HG02588 (cell line): ENCODE results near the gene UBTD1.
"Not testable (repeated sequence)": the region's sequence is repeated elsewhere in the genome, so short reads cannot be mapped to it uniquely, and the experiment has no call there.

Experiments used
- ATAC-seq: cut with Tn5 transposase; IDR thresholded peaks from one replicate; pipeline ENCODE4 v1.9.1; 2021; ENCODE audit warnings: mild to moderate bottlenecking, moderate library complexity; ENCODE audit not compliant: unreplicated experiment

Gene UBTD1

GRCh38 chr10:97498841-97499560 is at the start of gene UBTD1:
TSS of gene UBTD1 (plus strand) at chr10:97498924. CDS start at chr10:97499204, 280 bp downstream.
- ATAC-seq: peak; percentile 0

GRCh38 chr10:97450828-97451227 is 47.9 kb upstream of the UBTD1 start:
- no peak for ATAC-seq

DNA sequence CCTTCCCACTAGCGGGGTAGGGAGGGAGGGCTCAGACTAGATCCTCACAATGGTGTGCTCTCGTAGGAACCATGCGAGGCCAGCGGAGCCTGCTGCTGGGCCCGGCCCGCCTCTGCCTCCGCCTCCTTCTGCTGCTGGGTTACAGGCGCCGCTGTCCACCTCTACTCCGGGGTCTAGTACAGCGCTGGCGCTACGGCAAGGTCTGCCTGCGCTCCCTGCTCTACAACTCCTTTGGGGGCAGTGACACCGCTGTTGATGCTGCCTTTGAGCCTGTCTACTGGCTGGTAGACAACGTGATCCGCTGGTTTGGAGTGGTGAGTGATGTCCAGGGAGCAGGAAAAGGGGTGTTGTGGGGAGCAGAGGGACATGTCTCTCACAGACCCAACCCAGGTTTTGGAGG is 47.1 kb upstream of the UBTD1 start:
- ATAC-seq: no peak

DNA sequence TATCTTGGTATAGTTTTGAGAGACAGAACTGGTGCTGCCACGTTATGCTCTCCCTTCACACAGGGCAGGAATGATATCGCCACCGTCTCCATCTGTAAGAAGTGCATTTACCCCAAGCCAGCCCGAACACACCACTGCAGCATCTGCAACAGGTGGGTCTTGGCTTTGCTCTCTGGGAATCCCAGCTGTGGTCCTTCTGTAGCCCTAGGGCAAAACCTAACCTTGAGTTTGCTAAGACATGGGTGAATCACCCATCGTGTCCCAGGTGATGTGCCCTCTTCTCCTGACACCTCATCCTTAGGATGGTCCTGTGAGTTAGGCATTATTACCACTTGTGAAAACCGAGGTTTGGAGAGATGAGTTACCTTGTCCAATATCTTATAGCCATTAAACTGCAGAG is 46.4 kb upstream of the UBTD1 start:
- ATAC-seq: no peak

DNA sequence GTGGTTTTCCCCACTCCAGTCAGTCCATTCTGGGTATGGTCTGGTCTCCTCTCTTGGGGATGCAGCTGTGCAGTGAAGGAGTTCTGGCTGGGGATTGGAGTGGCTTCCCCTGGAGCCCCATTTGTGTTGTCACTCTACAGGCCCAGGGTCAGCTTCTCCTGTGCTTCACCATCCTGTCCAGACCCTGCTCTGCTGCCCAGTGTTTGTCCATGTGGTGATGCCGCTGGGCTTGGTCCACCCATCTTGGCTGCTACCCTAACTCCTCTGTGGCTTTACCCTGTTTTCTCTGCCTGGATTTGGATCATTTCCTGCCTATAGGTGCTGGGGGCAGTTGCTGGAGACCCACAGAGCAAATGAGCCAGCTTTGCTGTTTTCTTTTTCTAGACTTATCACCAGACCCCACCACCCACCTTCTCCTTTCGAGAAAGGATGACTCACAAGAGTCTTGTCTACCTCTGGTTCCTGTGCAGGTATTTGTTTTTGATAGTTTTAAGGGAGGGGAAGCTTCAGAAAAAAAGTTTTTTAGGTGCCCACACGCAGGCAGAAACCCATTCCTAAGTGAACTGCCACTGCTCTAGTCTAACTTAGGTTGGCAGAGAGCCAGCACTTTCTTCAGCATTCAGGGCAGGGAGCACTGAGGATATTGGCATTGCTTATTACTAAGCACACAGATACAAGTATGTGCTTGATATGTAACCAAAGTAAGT is 44.2 kb upstream of the UBTD1 start:
- no peak for ATAC-seq

- no peak for ATAC-seq
Observed at GRCh38 chr10:97456034-97456685, 42.6 kb upstream of the UBTD1 start.

DNA sequence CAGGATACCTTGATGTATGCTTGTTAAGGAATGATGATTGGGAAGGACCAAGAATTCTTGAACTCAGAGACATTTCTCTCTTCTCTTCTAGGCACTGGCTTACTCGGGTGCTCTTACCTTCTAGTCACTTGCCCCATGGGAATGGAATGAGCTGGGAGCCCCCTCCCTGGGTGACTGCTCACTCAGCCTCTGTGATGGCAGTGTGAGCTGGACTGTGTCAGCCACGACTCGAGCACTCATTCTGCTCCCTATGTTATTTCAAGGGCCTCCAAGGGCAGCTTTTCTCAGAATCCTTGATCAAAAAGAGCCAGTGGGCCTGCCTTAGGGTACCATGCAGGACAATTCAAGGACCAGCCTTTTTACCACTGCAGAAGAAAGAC is 42.0 kb upstream of the UBTD1 start:
- ATAC-seq: no peak

DNA sequence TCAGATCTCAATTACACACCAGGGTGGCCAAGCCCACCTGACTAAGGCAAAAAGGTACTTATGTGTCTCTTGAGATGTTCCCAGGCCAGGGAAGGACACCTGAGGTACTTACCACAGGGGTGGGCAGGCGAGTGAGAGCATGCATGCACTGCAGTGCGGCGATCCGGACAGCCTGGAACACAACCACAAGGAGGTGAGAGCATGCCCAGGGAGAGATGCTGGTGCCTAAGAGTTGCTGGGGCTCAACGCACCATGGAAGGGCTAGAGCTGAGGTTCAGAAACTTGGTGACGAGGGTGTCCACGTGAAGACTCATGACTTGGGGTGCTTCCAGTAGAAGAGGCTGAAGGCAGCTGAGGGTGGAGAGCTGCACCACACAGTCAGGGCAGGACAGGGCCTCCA is 39.6 kb upstream of the UBTD1 start:
- ATAC-seq: no peak

DNA sequence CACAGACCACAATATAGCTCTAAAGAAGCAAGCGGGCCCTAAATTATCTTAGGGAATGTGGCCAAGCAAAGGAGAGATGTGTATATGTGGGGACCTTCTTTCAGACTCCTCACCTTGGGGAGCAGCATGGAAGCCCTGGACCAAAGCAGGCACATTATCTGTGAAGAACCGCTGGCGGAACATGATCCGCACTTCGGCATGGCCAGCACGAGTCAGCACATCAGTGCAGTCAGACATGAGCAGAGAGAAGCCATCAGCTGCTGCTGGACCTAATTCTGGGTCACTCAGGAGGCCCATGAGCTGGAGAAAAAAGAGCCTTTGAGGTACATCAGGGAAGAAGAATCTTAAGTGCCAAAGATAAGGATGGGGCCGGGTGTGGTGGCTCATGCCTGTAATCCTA is 38.8 kb upstream of the UBTD1 start:
- no peak for ATAC-seq

- ATAC-seq: no peak
Observed at GRCh38 chr10:97462309-97462708, 36.4 kb upstream of the UBTD1 start.

GRCh38 chr10:97463363-97464132 is 35.2 kb upstream of the UBTD1 start:
- ATAC-seq: no peak

DNA sequence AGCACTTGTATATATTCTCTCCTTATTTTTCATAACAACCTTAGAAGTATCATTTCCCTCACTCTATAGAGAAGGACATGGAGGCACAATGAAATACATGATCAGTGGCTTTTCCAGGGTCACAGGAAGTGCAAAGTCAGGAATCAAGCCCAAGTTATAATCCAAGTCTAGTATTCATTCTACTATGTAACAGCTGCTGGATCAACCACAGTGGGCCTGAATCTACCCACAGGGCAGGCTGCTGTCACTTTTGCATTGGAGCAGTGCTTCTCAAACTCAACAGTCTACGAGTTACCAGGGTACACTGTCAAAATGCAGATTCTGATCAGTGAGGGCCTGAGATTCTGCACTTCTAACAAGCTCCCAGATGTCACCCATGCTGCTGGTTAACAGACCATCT is 34.5 kb upstream of the UBTD1 start:
- no peak for ATAC-seq

DNA sequence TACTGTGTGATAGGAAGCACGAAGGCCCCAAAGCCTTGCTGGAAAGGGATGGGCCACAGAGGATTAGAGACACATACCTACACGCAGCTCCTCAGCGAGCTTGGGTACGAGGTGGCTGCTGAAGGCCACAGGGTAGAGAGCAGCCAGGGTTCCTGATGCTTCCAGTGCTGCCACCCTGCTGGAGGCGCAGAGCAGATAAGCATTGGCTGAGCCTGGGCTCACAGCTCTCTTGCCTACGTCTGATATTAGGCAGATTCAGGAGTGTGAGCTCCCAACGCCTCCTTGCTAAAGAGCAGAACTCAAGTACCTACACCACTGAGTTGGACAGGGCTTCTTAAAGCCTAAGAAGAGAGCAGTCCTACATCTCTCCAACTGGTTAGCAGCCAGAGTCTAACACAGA is 32.7 kb upstream of the UBTD1 start:
- ATAC-seq: no peak

- no peak for ATAC-seq
Observed at GRCh38 chr10:97466755-97467154, 32.0 kb upstream of the UBTD1 start.

DNA sequence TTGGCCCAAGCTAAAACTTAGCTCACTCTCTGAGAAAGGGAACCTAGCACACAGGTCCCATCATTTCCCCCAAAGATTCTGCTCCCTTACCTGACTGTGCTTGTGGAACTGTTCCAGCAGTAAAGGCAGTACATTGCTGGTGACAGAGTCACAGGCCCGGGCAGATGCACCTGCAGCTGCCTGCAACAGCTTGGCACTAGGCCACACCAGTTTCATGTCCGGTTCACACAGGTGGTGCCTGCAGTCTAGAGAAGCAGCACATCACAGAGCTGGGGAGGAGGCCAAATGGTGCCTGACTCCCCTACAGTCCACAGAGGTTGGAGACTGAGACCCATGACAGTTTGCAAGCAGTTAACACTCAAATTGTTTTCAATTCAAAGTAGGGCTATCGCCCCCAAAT is 30.6 kb upstream of the UBTD1 start:
- peak; percentile 82 for ATAC-seq

- not testable (repeated sequence) for ATAC-seq
Observed at GRCh38 chr10:97468781-97469180, 29.9 kb upstream of the UBTD1 start.

GRCh38 chr10:97474918-97475317 is 23.8 kb upstream of the UBTD1 start:
- no peak for ATAC-seq

GRCh38 chr10:97475936-97476594 is 22.7 kb upstream of the UBTD1 start:
- no peak for ATAC-seq

- ATAC-seq: not testable (repeated sequence)
Observed at GRCh38 chr10:97479410-97479809, 19.3 kb upstream of the UBTD1 start.

- ATAC-seq: no peak
Observed at GRCh38 chr10:97479939-97480338, 18.8 kb upstream of the UBTD1 start.

DNA sequence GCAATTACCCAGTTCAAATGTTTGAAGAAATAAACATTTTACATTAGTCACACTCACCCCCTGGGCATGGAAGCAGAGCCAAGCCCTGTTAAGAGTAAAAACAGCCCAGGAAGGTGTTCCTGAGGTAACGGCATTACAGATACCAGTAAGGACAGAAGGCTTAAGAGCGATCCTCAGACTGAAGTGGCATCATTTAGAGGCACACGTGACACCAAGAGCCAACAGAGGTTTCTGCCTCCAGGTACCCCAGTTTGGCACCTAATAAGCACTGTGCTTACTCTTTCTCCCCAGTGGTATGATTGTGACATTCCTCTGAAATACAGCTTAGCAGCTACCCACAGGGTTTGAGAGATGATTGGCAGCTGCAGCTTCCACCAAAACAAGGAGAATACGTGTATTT is 17.7 kb upstream of the UBTD1 start:
- no peak for ATAC-seq
